HG03097 (cell line): ENCODE measurements around the gene USH2A.

Source experiments
- ATAC-seq: cut with Tn5 transposase; IDR thresholded peaks from one replicate; pipeline ENCODE4 v1.9.1; 2021; ENCODE audit not compliant: unreplicated experiment, low FRiP score

Gene USH2A

GRCh38 chr1:215983680-215984079, 439.6 kb downstream of the USH2A start:
- ATAC-seq = no peak

GRCh38 chr1:215971793-215972441, 451.3 kb downstream of the USH2A start:
- no peak for ATAC-seq

- no peak for ATAC-seq
Measured at GRCh38 chr1:215970406-215970805, 452.8 kb downstream of the USH2A start.

GRCh38 chr1:215963621-215964020, 459.6 kb downstream of the USH2A start:
- no peak for ATAC-seq

- ATAC-seq = no peak
Measured at GRCh38 chr1:215963040-215963439, 460.2 kb downstream of the USH2A start.

GRCh38 chr1:215958841-215959240, 464.4 kb downstream of the USH2A start:
- ATAC-seq = no peak

GRCh38 chr1:215957663-215958062, 465.6 kb downstream of the USH2A start:
- no peak for ATAC-seq

- ATAC-seq = no peak
Measured at GRCh38 chr1:215932558-215932957, 490.7 kb downstream of the USH2A start.

- no peak for ATAC-seq
Measured at GRCh38 chr1:215926670-215927069, 496.6 kb downstream of the USH2A start.

- ATAC-seq = no peak
Measured at GRCh38 chr1:215923129-215923824, 500.0 kb downstream of the USH2A start.

- ATAC-seq = no peak
Measured at GRCh38 chr1:215911406-215911968, 511.8 kb downstream of the USH2A start.

- ATAC-seq = no peak
Measured at GRCh38 chr1:215905493-215906115, 517.6 kb downstream of the USH2A start.

- no peak for ATAC-seq
Measured at GRCh38 chr1:215900684-215901083, 522.6 kb downstream of the USH2A start.

GRCh38 chr1:215899901-215900300, 523.3 kb downstream of the USH2A start:
- ATAC-seq = no peak

- no peak for ATAC-seq
Measured at GRCh38 chr1:215895893-215896292, 527.4 kb downstream of the USH2A start.

GRCh38 chr1:215895276-215895675, 528.0 kb downstream of the USH2A start:
- ATAC-seq = no peak

GRCh38 chr1:215894617-215895016, 528.6 kb downstream of the USH2A start:
- no peak for ATAC-seq

GRCh38 chr1:215891266-215892057, 531.8 kb downstream of the USH2A start:
- ATAC-seq = no peak

- ATAC-seq = no peak
Measured at GRCh38 chr1:215890438-215890837, 532.8 kb downstream of the USH2A start.

- no peak for ATAC-seq
Measured at GRCh38 chr1:215889871-215890270, 533.4 kb downstream of the USH2A start.

- ATAC-seq = no peak
Measured at GRCh38 chr1:215888159-215888558, 535.1 kb downstream of the USH2A start.
